Measurements from ENCODE around the gene KCNH8. TPM values are rescaled to one million over a fixed set of nuclear protein-coding genes. Genes with fewer than 3 reads are reported as not detected.

The KCNH8 gene
- total RNA-seq, 4 donors from 2014 or later, result 0.18 to 4.1 (median 1.7) TPM

DNA sequence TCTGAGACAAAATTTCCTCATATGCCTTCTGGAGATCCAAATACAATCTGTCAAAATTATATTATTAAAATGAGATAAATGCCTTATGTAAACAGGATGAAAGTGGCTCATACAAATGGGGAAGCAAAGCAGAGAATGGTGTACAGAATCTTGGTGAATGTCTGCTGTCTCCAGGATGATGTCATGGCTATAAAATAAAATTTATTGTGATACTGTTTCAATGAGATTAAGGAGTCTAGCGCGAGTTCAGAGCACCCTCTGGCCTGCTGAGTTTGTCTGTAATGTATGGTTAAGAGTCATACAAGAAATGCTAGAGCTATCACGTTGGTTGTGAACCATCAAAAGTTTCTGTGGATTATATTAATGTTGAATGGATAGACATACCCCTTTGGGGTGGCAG is 426.0 kb downstream of the KCNH8 start:
- H3K36me3 ChIP-seq, result no peaks in the 10 kb centered on the region
- no peak overlapping the region for H3K4me3 ChIP-seq
- no peaks in the 10 kb centered on the region for H3K9me3 ChIP-seq
- no peaks in the 10 kb centered on the region for H3K27me3 ChIP-seq
- TF ChIP-seq POLR2A (IDR thresholded peaks at IDR 0.05), result no peak
- TF ChIP-seq, protein P1, sequence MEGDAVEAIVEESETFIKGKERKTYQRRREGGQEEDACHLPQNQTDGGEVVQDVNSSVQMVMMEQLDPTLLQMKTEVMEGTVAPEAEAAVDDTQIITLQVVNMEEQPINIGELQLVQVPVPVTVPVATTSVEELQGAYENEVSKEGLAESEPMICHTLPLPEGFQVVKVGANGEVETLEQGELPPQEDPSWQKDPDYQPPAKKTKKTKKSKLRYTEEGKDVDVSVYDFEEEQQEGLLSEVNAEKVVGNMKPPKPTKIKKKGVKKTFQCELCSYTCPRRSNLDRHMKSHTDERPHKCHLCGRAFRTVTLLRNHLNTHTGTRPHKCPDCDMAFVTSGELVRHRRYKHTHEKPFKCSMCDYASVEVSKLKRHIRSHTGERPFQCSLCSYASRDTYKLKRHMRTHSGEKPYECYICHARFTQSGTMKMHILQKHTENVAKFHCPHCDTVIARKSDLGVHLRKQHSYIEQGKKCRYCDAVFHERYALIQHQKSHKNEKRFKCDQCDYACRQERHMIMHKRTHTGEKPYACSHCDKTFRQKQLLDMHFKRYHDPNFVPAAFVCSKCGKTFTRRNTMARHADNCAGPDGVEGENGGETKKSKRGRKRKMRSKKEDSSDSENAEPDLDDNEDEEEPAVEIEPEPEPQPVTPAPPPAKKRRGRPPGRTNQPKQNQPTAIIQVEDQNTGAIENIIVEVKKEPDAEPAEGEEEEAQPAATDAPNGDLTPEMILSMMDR (IDR thresholded peaks at IDR 0.05), result no peak
- DNase-seq, result no peak
- no peaks in the 10 kb centered on the region for H3K4me1 ChIP-seq
- no peak overlapping the region for H3K27ac ChIP-seq

DNA sequence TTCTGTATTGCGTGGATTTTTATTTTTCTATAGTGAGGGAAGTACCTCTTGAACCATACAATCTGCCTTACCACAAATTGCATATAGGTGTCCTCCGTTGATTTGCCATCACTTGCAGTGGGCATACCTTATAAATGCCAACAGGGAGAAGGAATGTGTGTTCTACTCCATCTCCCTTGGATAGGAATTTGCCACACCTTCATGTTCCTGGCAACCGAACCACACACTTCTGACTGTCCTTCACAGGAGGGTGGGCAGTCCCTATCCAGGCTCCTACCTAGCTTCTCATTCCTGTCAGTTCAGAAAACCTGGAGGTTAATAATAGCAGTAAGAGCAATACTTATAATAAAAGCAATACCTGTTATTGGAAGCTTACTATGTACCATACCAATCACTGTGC is 428.0 kb downstream of the KCNH8 start:
- TF ChIP-seq, protein P1 (IDR thresholded peaks at IDR 0.05), result no peak
- no peak for TF ChIP-seq POLR2A (IDR thresholded peaks at IDR 0.05)
- no peaks in the 10 kb centered on the region for H3K4me1 ChIP-seq
- no peaks in the 10 kb centered on the region for H3K36me3 ChIP-seq
- H3K4me3 ChIP-seq, result no peak overlapping the region
- no peak for DNase-seq
- H3K27ac ChIP-seq, result no peak overlapping the region
- H3K27me3 ChIP-seq, result no peaks in the 10 kb centered on the region
- no peaks in the 10 kb centered on the region for H3K9me3 ChIP-seq

Small RNAs within 50 kb of the gene (small RNA-seq; reads per million reads assigned to genes)
- gene MIR4791, result 0 reads per million in 2 donors

Data from Peyer's patch (tissue), 4 donors.